ENCODE measurements around the gene CACNA2D1.

DNA sequence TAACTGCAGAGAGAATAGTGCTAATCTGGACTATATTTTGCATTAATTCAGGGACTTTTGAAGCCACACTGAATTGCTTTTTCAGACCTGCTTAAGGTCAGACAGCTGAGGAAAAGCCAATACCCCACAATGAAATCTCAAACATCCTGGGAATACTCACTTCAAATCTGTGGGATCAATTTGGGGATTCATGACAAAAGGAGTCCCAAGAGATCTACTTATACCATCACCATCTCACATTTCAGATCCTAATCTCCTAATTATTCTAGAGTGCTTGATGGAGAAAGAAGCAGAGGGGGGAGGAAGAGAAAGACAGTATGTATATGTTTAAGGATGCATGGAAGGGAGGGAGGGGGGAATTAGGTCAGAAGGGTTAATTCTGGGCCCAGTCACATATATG lies 202.2 kb downstream of the CACNA2D1 start:
- TF ChIP-seq, protein P1, sequence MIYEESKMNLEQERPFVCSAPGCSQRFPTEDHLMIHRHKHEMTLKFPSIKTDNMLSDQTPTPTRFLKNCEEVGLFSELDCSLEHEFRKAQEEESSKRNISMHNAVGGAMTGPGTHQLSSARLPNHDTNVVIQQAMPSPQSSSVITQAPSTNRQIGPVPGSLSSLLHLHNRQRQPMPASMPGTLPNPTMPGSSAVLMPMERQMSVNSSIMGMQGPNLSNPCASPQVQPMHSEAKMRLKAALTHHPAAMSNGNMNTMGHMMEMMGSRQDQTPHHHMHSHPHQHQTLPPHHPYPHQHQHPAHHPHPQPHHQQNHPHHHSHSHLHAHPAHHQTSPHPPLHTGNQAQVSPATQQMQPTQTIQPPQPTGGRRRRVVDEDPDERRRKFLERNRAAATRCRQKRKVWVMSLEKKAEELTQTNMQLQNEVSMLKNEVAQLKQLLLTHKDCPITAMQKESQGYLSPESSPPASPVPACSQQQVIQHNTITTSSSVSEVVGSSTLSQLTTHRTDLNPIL (CRISPR knock-in tag; IDR thresholded peaks at IDR 0.05; ENCODE audit: low read depth), result no peak
- TF ChIP-seq, protein P2, sequence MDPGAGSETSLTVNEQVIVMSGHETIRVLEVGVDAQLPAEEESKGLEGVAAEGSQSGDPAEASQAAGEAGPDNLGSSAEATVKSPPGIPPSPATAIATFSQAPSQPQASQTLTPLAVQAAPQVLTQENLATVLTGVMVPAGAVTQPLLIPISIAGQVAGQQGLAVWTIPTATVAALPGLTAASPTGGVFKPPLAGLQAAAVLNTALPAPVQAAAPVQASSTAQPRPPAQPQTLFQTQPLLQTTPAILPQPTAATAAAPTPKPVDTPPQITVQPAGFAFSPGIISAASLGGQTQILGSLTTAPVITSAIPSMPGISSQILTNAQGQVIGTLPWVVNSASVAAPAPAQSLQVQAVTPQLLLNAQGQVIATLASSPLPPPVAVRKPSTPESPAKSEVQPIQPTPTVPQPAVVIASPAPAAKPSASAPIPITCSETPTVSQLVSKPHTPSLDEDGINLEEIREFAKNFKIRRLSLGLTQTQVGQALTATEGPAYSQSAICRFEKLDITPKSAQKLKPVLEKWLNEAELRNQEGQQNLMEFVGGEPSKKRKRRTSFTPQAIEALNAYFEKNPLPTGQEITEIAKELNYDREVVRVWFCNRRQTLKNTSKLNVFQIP (CRISPR knock-in tag; IDR thresholded peaks at IDR 0.05; ENCODE audit: borderline replicate concordance, low read depth), result no peak
- no peak for TF ChIP-seq ZNF8 (CRISPR knock-in tag; IDR thresholded peaks at IDR 0.05)
- no peak for TF ChIP-seq BACH2 (CRISPR knock-in tag; IDR thresholded peaks at IDR 0.05; ENCODE audit: borderline replicate concordance)
- no peak for TF ChIP-seq TCF4 (CRISPR knock-in tag; IDR thresholded peaks at IDR 0.05; ENCODE audit: borderline replicate concordance)
- no peak for TF ChIP-seq SNAI2 (CRISPR knock-in tag; IDR thresholded peaks at IDR 0.05)

All from SK-N-SH treated with all-trans-retinoic acid at 6 μM for 48 hours (cell line).